ENCODE measurements around the gene TNFRSF17. TPM values are rescaled to one million over a fixed set of nuclear protein-coding genes. Genes with fewer than 3 reads are reported as not detected.

TNFRSF17 gene
- total and polyA plus RNA-seq, 9 of the 15 experiments (the other 6 are each of a cell fraction or from before 2014, with no cell fraction given) = not detected

DNA sequence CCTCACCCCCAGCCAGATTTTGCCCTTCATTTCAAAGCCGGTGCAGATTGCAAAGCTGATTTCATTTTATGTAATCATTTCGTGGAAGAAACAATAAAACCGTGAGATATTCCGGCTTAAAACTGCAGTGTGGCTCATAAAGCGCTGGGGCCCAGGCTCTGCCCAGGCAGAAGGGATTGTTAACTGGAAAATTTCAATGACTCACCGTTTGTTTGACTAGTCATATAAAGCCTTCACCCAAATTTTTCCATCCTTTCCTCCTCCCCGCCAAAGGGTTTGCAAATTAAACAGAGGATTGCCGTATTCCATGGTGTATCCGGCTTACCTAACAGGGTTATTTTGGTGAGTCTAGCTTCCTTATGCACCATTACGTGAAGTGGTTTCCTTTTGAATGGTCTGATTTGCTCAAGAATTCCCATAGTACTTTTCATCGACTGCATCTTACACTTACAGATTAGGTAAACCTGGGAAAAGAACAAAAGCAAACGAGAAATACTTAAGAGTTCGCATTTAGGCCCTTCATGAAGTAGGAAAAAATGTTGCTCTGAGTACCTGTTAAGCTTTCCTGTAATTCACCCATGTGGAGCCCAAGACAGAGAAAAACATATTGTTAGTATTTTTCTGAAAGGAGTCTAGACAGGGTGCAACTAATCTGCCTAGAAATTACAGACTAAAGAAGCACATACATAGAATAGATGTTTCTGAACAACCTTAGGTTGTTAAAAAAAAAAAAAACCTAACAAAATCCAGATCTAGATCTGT lies 48.3 kb upstream of the TNFRSF17 start:
- no peaks in the 10 kb centered on the region for H3K27me3 ChIP-seq (ENCODE audit: control insufficient read depth in 2 of 2, insufficient read depth in 2 of 2, low read length in 2 of 2)
- intact Hi-C loops (cut with micrococcal nuclease) (no loop called here), in situ Hi-C loops (cut with MboI) (no loop called here)
- CTCF ChIA-PET (ENCODE audit: low intra/inter-chr PET ratio) = no interaction called here
- H2AFZ ChIP-seq (ENCODE audit: low read depth, low read length) = peak overlapping the region; percentile 94
- TSS peak; percentile 88 for BruUV-seq (replicated peaks)
- no peaks in the 10 kb centered on the region for H3K9me3 ChIP-seq (replicated peaks; ENCODE audit: control insufficient read depth, insufficient read depth, low read depth, low read length)
- peak; percentile 40 for FAIRE-seq
- peak; percentile 24 to 42 (median 36) for DNase-seq (ENCODE audit: extremely low read depth in 1 of 4, low spot score in 3 of 4)
- peak overlapping the region; percentile 88 for H3K4me2 ChIP-seq (ENCODE audit: insufficient read depth, low read length)
- ATAC-seq = no peak
- peak overlapping the region; percentile 95 for H3K4me3 ChIP-seq
- peaks cover 12 to 16% of the 10 kb centered on the region in 2 experiments; a peak in 4 of 5 replicates for H3K4me1 ChIP-seq (replicated peaks in 1 of 2; ENCODE audit: control insufficient read depth in 2 of 2, insufficient read depth in 2 of 2, low read length in 2 of 2)
- H4K20me1 ChIP-seq (replicated peaks; ENCODE audit: control insufficient read depth, insufficient read depth, low read length) = peaks cover 27% of the 10 kb centered on the region
- POLR2A ChIA-PET = interaction anchor here (1.2 kb wide), 2 partner anchors 11 to 16 kb away, joined by 3 to 4 read pairs; no protein-coding TSS in a partner anchor
- H3K27ac ChIP-seq (ENCODE audit: extremely low read depth, low read depth, low read length) = peak overlapping the region; percentile 71
- 36% methylated on average over 13 of the region's 13 CpGs for WGBS (ENCODE audit: insufficient coverage, low coverage, missing lambda C conversion rate)
- peak overlapping the region; percentile 59 to 72; a peak in 3 of 4 replicates for H3K9ac ChIP-seq (ENCODE audit: insufficient read depth in 1 of 2, low read depth in 2 of 2, low read length in 2 of 2)
- peaks cover 27% of the 10 kb centered on the region for H3K36me3 ChIP-seq (ENCODE audit: control insufficient read depth, insufficient read depth, low read length)
- no peaks in the 10 kb centered on the region for H3K9me1 ChIP-seq (ENCODE audit: control insufficient read depth, insufficient read depth, low read length)
- H3K79me2 ChIP-seq (ENCODE audit: control insufficient read depth, insufficient read depth, low read length) = peaks cover 41% of the 10 kb centered on the region
- TF ChIP-seq, protein P1, sequence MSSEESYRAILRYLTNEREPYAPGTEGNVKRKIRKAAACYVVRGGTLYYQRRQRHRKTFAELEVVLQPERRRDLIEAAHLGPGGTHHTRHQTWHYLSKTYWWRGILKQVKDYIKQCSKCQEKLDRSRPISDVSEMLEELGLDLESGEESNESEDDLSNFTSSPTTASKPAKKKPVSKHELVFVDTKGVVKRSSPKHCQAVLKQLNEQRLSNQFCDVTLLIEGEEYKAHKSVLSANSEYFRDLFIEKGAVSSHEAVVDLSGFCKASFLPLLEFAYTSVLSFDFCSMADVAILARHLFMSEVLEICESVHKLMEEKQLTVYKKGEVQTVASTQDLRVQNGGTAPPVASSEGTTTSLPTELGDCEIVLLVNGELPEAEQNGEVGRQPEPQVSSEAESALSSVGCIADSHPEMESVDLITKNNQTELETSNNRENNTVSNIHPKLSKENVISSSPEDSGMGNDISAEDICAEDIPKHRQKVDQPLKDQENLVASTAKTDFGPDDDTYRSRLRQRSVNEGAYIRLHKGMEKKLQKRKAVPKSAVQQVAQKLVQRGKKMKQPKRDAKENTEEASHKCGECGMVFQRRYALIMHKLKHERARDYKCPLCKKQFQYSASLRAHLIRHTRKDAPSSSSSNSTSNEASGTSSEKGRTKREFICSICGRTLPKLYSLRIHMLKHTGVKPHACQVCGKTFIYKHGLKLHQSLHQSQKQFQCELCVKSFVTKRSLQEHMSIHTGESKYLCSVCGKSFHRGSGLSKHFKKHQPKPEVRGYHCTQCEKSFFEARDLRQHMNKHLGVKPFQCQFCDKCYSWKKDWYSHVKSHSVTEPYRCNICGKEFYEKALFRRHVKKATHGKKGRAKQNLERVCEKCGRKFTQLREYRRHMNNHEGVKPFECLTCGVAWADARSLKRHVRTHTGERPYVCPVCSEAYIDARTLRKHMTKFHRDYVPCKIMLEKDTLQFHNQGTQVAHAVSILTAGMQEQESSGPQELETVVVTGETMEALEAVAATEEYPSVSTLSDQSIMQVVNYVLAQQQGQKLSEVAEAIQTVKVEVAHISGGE (CRISPR knock-in tag; IDR thresholded peaks at IDR 0.05) = no peak
- TF ChIP-seq, protein P2, sequence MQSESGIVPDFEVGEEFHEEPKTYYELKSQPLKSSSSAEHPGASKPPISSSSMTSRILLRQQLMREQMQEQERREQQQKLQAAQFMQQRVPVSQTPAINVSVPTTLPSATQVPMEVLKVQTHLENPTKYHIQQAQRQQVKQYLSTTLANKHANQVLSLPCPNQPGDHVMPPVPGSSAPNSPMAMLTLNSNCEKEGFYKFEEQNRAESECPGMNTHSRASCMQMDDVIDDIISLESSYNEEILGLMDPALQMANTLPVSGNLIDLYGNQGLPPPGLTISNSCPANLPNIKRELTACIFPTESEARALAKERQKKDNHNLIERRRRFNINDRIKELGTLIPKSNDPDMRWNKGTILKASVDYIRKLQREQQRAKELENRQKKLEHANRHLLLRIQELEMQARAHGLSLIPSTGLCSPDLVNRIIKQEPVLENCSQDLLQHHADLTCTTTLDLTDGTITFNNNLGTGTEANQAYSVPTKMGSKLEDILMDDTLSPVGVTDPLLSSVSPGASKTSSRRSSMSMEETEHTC (IDR thresholded peaks at IDR 0.05) = no peak
- TF ChIP-seq SRSF3 (IDR thresholded peaks at IDR 0.05; ENCODE audit: insufficient read depth, low read length) (no peak), ZNF121 (CRISPR knock-in tag; conservative IDR thresholded peaks at IDR 0.05) (no peak), JUND (IDR thresholded peaks at IDR 0.05; ENCODE audit: borderline replicate concordance, low read depth, low read length) (peak; percentile 61), JUND (tag; IDR thresholded peaks at IDR 0.05; ENCODE audit: borderline replicate concordance, low read depth, low read length) (peak; percentile 32; the same call in 2 of the 3 replicates), ZNF445 (CRISPR knock-in tag; IDR thresholded peaks at IDR 0.05; ENCODE audit: low read depth) (no peak), POLR2G (IDR thresholded peaks at IDR 0.05; ENCODE audit: low read depth, low read length) (no peak), RFX1 (IDR thresholded peaks at IDR 0.05) (no peak), SMARCB1 (IDR thresholded peaks at IDR 0.05; ENCODE audit: insufficient read length, low read depth) (no peak), MTF1 (CRISPR knock-in tag; IDR thresholded peaks at IDR 0.05; ENCODE audit: borderline replicate concordance) (no peak)

Data from K562 (cell line).